Progenitor cell of endocrine pancreas (in vitro differentiated cells): ENCODE data around the gene ANAPC15. TPM values are rescaled to one million over a fixed set of nuclear protein-coding genes. Genes with fewer than 3 reads are reported as not detected.

Experiments
- DNase-seq: peaks from one replicate; pipeline ENCODE4 v3.0.0; 2021; ENCODE audit warnings: low spot score; ENCODE audit not compliant: unreplicated experiment
- H3K27ac Mint-ChIP-seq: 2 replicates; pipeline ENCODE4 v1.8.0; 2021; ENCODE audit warnings: mild to moderate bottlenecking, moderate library complexity, mixed read lengths
- H3K27me3 Mint-ChIP-seq: 2 replicates; pipeline ENCODE4 v1.8.0; 2021; ENCODE audit warnings: mixed read lengths
- H3K36me3 Mint-ChIP-seq: 2 replicates; pipeline ENCODE4 v1.8.0; 2022; ENCODE audit warnings: mixed read lengths; ENCODE audit not compliant: insufficient read depth
- H3K4me1 Mint-ChIP-seq: 2 replicates; pipeline ENCODE4 v1.8.0; 2021; ENCODE audit warnings: low read depth, mixed read lengths
- H3K4me3 Mint-ChIP-seq: 2 replicates; pipeline ENCODE4 v1.8.0; 2021; ENCODE audit warnings: low read depth, mild to moderate bottlenecking, moderate library complexity, mixed read lengths
- H3K9me3 Mint-ChIP-seq: 2 replicates; pipeline ENCODE4 v1.8.0; 2021; ENCODE audit warnings: low read depth, mixed read lengths
- CTCF ChIP-seq: fragments of 200-600 bp; sonication (generic); IDR thresholded peaks from one replicate; pipeline ENCODE4 v1.5.0; 2021; ENCODE audit warnings: antibody characterized with exemption, mild to moderate bottlenecking; ENCODE audit not compliant: unreplicated experiment
- total RNA-seq: library from RNA; stranded (reverse); gene quantifications from 2 replicates; pipeline ENCODE4 v1.2.1, GENCODE V29; 2021

Gene ANAPC15
- total RNA-seq, 1 donor from 2014 or later, result 61.3 TPM

DNA sequence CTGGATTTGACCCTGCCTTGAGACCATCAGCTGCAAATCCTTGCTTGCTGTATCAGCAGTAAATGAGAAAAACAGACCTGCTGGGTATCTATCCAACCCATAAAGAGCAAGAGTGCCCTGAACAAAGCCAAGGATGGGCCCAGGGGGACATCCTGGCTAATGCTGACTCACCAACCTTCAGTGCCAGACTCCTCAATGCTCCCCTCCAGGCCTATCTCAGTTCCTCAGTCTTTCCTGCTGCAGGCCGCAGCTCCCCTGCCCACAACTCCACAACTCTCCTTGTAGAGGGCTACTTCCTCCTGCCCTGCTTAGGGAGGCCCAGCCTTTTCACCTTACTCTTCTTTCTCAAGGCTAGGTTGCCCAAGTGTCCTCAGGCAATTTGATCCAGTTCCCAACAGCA, 12.0 kb downstream of the ANAPC15 start:
- DNase-seq, result no peak
- H3K27me3 Mint-ChIP-seq, result no peaks in the 10 kb centered on the region
- no peak overlapping the region for H3K27ac Mint-ChIP-seq
- H3K4me3 Mint-ChIP-seq, result peak overlapping the region; percentile 31
- no peak for TF ChIP-seq CTCF
- no peaks in the 10 kb centered on the region for H3K9me3 Mint-ChIP-seq
- peaks cover 9% of the 10 kb centered on the region for H3K36me3 Mint-ChIP-seq
- peaks cover 28% of the 10 kb centered on the region for H3K4me1 Mint-ChIP-seq

GRCh38 chr11:72100009-72100408, 12.5 kb downstream of the ANAPC15 start:
- H3K36me3 Mint-ChIP-seq, result peaks cover 9% of the 10 kb centered on the region
- TF ChIP-seq CTCF, result no peak
- DNase-seq, result no peak
- H3K27me3 Mint-ChIP-seq, result no peaks in the 10 kb centered on the region
- H3K27ac Mint-ChIP-seq, result no peak overlapping the region
- peaks cover 28% of the 10 kb centered on the region for H3K4me1 Mint-ChIP-seq
- no peaks in the 10 kb centered on the region for H3K9me3 Mint-ChIP-seq
- no peak overlapping the region for H3K4me3 Mint-ChIP-seq

DNA sequence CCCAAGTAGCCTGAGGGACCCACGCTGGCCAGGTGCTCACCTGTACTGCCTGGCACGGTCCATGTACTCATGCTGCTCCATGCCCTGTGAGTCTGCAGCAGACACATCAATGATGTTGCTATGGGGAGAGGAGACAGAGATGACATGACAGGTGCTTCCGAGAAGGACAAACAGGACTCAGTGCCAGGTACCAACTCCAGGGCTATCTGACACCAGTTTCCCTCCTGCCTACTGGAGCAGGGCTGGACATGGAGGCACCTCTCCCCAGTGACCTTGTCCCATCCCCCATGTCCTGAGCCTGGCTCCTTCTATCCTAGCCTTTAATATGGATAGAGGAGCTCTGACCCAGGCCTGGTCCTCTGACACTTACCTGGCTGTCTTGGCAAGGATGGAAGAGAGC, 13.8 kb downstream of the ANAPC15 start:
- Mint-ChIP-seq H3K9me3 (no peaks in the 10 kb centered on the region), H3K36me3 (peaks cover 9% of the 10 kb centered on the region), H3K27me3 (no peaks in the 10 kb centered on the region), H3K4me3 (no peak overlapping the region), H3K27ac (no peak overlapping the region), H3K4me1 (peaks cover 24% of the 10 kb centered on the region)
- DNase-seq, result no peak
- TF ChIP-seq CTCF, result no peak

DNA sequence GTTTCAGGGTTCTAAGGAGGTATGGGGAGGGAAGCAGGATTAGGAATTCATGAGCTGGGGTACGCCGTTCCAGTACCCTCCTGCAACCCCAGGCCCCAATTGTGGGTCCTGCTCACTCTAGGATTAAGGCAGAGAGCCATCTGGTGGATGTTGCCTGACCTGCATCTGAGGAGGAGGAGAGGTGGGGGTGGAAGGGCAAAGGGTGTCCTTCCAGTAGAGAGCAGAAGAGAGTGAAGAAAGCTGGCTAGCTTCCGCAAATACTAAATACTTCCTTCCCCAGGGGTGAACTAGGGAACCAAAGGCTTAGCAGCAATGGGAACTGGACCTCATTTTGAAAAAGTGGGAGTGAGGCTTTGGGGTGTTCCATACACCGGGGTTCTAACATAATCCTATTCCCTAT, 21.2 kb downstream of the ANAPC15 start:
- no peak overlapping the region for H3K27ac Mint-ChIP-seq

DNA sequence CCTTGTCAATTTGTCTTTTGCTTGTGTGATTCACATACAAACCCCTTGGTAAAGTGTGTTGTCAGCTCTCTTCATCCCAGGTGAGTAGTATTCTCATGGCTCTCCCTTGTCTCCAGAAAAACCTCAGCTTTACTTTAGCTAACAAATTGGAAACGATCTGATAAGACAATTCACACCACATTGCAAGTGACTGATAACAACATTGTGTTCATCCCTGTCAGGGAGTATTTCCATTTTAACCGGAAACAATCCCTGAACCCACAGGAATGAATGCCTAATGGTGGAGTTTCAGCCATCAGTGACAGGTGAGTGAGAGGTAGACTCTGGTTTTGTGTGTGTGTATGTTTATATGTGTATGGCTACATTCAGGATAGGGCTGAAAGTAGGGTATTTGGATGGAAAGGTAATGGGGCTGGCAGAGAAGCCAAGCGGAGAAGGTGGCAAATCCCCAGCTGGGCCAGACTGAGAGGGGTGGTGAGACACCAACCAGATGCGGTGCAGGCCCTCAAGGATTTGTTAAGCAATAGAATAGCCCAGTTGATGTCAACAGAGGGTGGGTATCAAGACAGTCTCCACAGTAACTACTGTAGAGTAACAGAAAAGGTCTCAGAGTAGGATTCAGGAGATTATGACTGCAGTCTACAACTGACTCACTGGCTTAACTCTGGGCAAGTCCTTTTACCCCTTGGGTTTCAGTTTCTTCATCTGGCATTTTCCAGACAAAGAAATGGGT, 24.3 kb downstream of the ANAPC15 start:
- H3K9me3 Mint-ChIP-seq, result no peaks in the 10 kb centered on the region
- no peak overlapping the region for H3K27ac Mint-ChIP-seq
- H3K4me1 Mint-ChIP-seq, result peaks cover 1% of the 10 kb centered on the region
- H3K4me3 Mint-ChIP-seq, result no peak overlapping the region
- no peak for DNase-seq
- H3K36me3 Mint-ChIP-seq, result peaks cover 2% of the 10 kb centered on the region
- no peaks in the 10 kb centered on the region for H3K27me3 Mint-ChIP-seq
- no peak for TF ChIP-seq CTCF

More for the DNA sequence above, 21.2 kb downstream of the ANAPC15 start:
- peak; percentile 81 for TF ChIP-seq CTCF
- DNase-seq, result peak; percentile 43
- H3K27me3 Mint-ChIP-seq, result no peaks in the 10 kb centered on the region
- no peaks in the 10 kb centered on the region for H3K4me1 Mint-ChIP-seq
- no peak overlapping the region for H3K4me3 Mint-ChIP-seq
- H3K36me3 Mint-ChIP-seq, result peaks cover 2% of the 10 kb centered on the region
- no peaks in the 10 kb centered on the region for H3K9me3 Mint-ChIP-seq
